GM12878 (cell line): ENCODE data around the gene DAD1. TPM values are rescaled to one million over a fixed set of nuclear protein-coding genes. Genes with fewer than 3 reads are reported as not detected.

ENCODE experiments used
- ATAC-seq: fragments of 200-7000 bp; cut with Tn5 transposase; 3 replicates; pipeline ENCODE4 v1.9.1; 2020; ENCODE audit warnings: mild to moderate bottlenecking, moderate library complexity
- BruUV-seq: library from RNA; stranded (reverse); fragments of 400-500 nt; replicated peaks from 2 replicates; lab custom pipeline; 2021; lab: Mats Ljungman, UMichigan
- CTCF ChIA-PET: fragments of 300-600 bp; sonication (Branson Sonifier 250); formaldehyde crosslinking; extraction: SDS; loops from one replicate; lab custom pipeline; 2021; ENCODE audit warnings: inconsistent platforms; lab: Yijun Ruan, JAX
- POLR2A ChIA-PET: fragments of 350-600 bp; formaldehyde crosslinking; extraction: SDS; loops from one replicate; lab custom pipeline; 2021; ENCODE audit warnings: inconsistent platforms; lab: Charles Lee
- RAD21 ChIA-PET: fragments of 300-600 bp; sonication (Branson Sonifier 250); formaldehyde crosslinking; loops from one replicate; lab custom pipeline; 2023; ENCODE audit warnings: antibody characterized with exemption; ENCODE audit not compliant: unreplicated experiment; lab: Charles Lee
- SMC1A ChIA-PET: fragments of 300-600 bp; sonication (Branson Sonifier 250); formaldehyde crosslinking; loops from one replicate; lab custom pipeline; 2023; ENCODE audit not compliant: unreplicated experiment, uncharacterized antibody; lab: Charles Lee
- DNase-seq: peaks from one replicate; pipeline ENCODE4 v3.0.0-alpha.2; 2011; ENCODE audit warnings: low read depth, low spot score
- FAIRE-seq: peaks from 3 replicates; lab custom pipeline; 2011; peaks lifted over from hg19 to GRCh38; lab: Jason Lieb, UNC
- H2AFZ ChIP-seq: 2 replicates; pipeline ENCODE4 v1.6.0; 2011; ENCODE audit warnings: low read depth, low read length, control low read depth; ENCODE audit not compliant: control insufficient read depth
- H3K27ac ChIP-seq: 2 replicates; pipeline ENCODE4 v1.5.1; 2011; ENCODE audit warnings: control low read depth; ENCODE audit not compliant: control insufficient read depth, insufficient read depth
- H3K27me3 ChIP-seq, 2 experiments: replicated peaks in 1 of 2; 2 replicates each; pipeline versions ENCODE4 v1.6.0 to v1.6.1; 2011; ENCODE audit warnings: low read length in 1 of 2; ENCODE audit not compliant: control insufficient read depth in 2 of 2, insufficient read depth in 2 of 2
- H3K36me3 ChIP-seq, 2 experiments: 2 replicates each; pipeline ENCODE4 v1.5.1; 2011; ENCODE audit warnings: low read length in 1 of 2; ENCODE audit not compliant: control insufficient read depth in 2 of 2, insufficient read depth in 2 of 2
- H3K4me1 ChIP-seq: 2 replicates; pipeline ENCODE4 v1.6.1; 2011; ENCODE audit warnings: mild to moderate bottlenecking, low read length, moderate library complexity, mixed read lengths; ENCODE audit not compliant: control insufficient read depth, insufficient read depth
- H3K4me2 ChIP-seq: 2 replicates; pipeline ENCODE4 v1.6.0; 2011; ENCODE audit warnings: control low read depth; ENCODE audit not compliant: control insufficient read depth, insufficient read depth
- H3K4me3 ChIP-seq: fragments of 200-600 bp; sonication (generic); 2 replicates; pipeline ENCODE4 v1.5.1; 2016
- H3K79me2 ChIP-seq: 2 replicates; pipeline ENCODE4 v1.6.0; 2011; ENCODE audit warnings: low read length; ENCODE audit not compliant: control insufficient read depth, insufficient read depth
- H3K9ac ChIP-seq: 2 replicates; pipeline ENCODE4 v1.8.0; 2011; ENCODE audit warnings: low read length, control low read depth, mixed read lengths; ENCODE audit not compliant: control insufficient read depth, insufficient read depth
- H3K9me3 ChIP-seq: replicated peaks from 3 replicates; pipeline ENCODE4 v1.5.1; 2011; ENCODE audit warnings: mild to moderate bottlenecking, low read length; ENCODE audit not compliant: control insufficient read depth, insufficient read depth
- H4K20me1 ChIP-seq: 2 replicates; pipeline ENCODE4 v1.6.0; 2011; ENCODE audit not compliant: control insufficient read depth, insufficient read depth
- BACH1 ChIP-seq: fragments of 450-650 bp; IDR thresholded peaks from 2 replicates; pipeline ENCODE4 v1.6.1; 2017; ENCODE audit warnings: mild to moderate bottlenecking, borderline replicate concordance
- BCL11A ChIP-seq: IDR thresholded peaks from 2 replicates; pipeline ENCODE4 v1.6.1; 2011; ENCODE audit warnings: low read depth, low read length
- CBX5 ChIP-seq: sonication (generic); IDR thresholded peaks from 2 replicates; pipeline ENCODE4 v1.6.1; 2016; ENCODE audit warnings: low read depth, moderate library complexity, mild to moderate bottlenecking, inconsistent platforms
- CHD2 ChIP-seq: IDR thresholded peaks from 2 replicates; pipeline ENCODE4 v1.6.1; 2011; ENCODE audit warnings: low read depth, low read length, improper control_type of control experiment, borderline replicate concordance
- EP300 ChIP-seq, 2 experiments: fragments of 150-350 bp in 1 of 2; IDR thresholded peaks; 2 replicates each; pipeline ENCODE4 v1.6.1; 2011 to 2012; ENCODE audit warnings: low read depth in 2 of 2, low read length in 2 of 2, borderline replicate concordance in 1 of 2, improper control_type of control experiment in 1 of 2, inconsistent platforms in 1 of 2; ENCODE audit not compliant: control insufficient read depth in 1 of 2
- ESRRA ChIP-seq: IDR thresholded peaks from 2 replicates; pipeline ENCODE4 v1.6.1; 2012; ENCODE audit warnings: mild to moderate bottlenecking, low read length, improper control_type of control experiment
- GATAD2B ChIP-seq: fragments of 450-650 bp; conservative IDR thresholded peaks from 2 replicates; pipeline ENCODE4 v1.6.1; 2017; ENCODE audit warnings: low read depth, mild to moderate bottlenecking, moderate library complexity
- KAT2A ChIP-seq: conservative IDR thresholded peaks from 2 replicates; pipeline ENCODE4 v1.6.1; 2011; ENCODE audit warnings: low read depth, low read length; ENCODE audit not compliant: control insufficient read depth
- MTA2 ChIP-seq: fragments of 450-650 bp; IDR thresholded peaks from 2 replicates; pipeline ENCODE4 v1.6.1; 2016; ENCODE audit warnings: low read depth, mild to moderate bottlenecking, moderate library complexity
- RUNX3 ChIP-seq: IDR thresholded peaks from 2 replicates; pipeline ENCODE4 v1.6.1; 2012; ENCODE audit warnings: low read length, inconsistent platforms
- SMAD5 ChIP-seq: IDR thresholded peaks from 2 replicates; pipeline ENCODE4 v1.6.1; 2016; ENCODE audit warnings: antibody characterized with exemption, low read depth
- TCF12 ChIP-seq: IDR thresholded peaks from 2 replicates; pipeline ENCODE4 v1.6.1; 2011; ENCODE audit warnings: low read depth, mild to moderate bottlenecking, low read length
- WRNIP1 ChIP-seq: IDR thresholded peaks from 2 replicates; pipeline ENCODE4 v1.6.1; 2011; ENCODE audit warnings: low read depth, low read length, improper control_type of control experiment, borderline replicate concordance
- YBX1 ChIP-seq: fragments of 450-650 bp; IDR thresholded peaks from 2 replicates; pipeline ENCODE4 v1.6.1; 2016; ENCODE audit warnings: antibody characterized with exemption
- ZNF384 ChIP-seq: IDR thresholded peaks from 2 replicates; pipeline ENCODE4 v1.6.1; 2012; ENCODE audit warnings: low read depth, mild to moderate bottlenecking, low read length, improper control_type of control experiment, borderline replicate concordance
- ZNF687 ChIP-seq: fragments of 450-650 bp; IDR thresholded peaks from 2 replicates; pipeline ENCODE4 v1.6.1; 2017; ENCODE audit warnings: mild to moderate bottlenecking, moderate library complexity
- WGBS: methylation state at CpG from one replicate; pipeline ENCODE4 v1.1.6; 2016; ENCODE audit warnings: low lambda C conversion rate; ENCODE audit not compliant: insufficient replicate concordance, insufficient coverage; ENCODE audit errors: missing lambda C conversion rate; 5-methylcytosine and 5-hydroxymethylcytosine counted together
- in situ Hi-C: fragments of 300-500 bp; cut with MboI; formaldehyde crosslinking; loops from 9 replicates; pipeline ENCODE4 v1.14.3; 2018; ENCODE audit warnings: mixed read lengths
- intact Hi-C: fragments of 100-400 bp; cut with micrococcal nuclease; formaldehyde crosslinking; loops from one replicate; pipeline ENCODE4 v1.14.2; 2022; ENCODE audit not compliant: unreplicated experiment
- polyA plus RNA-seq, 11 experiments: library from polyadenylated mRNA; depleted of rRNA in 4 of 11; unstranded in 6 of 11; stranded (reverse) in 5 of 11; fragments of >200 nt; fragmentation: Nextera tagmentation in 4 of 11; fragmentation: Illumina TruSeq in 1 of 11; extraction: Ambion mirVana in 4 of 11; extraction: Trizol in 1 of 11; gene quantifications; 1 replicate in 1 of 11; 2 replicates in 10 of 11; pipeline versions ENCODE4 v1.2.1 to v1.2.3, GENCODE V29; 2011 to 2016; ENCODE audit warnings: inconsistent platforms in 2 of 11, missing spikeins in 2 of 11, low read depth in 1 of 11
- total RNA-seq, 4 experiments: library from RNA; depleted of rRNA in 3 of 4; stranded (reverse); fragments of >200 nt in 3 of 4; fragmentation: Illumina TruSeq in 1 of 4; extraction: Trizol in 1 of 4; gene quantifications; 2 replicates each; pipeline versions ENCODE4 v1.2.1 to v1.2.3, GENCODE V29; 2013 to 2021
- TF ChIP-seq, protein P1 (sequence below): IDR thresholded peaks from 2 replicates; pipeline ENCODE4 v1.6.1; 2012; ENCODE audit warnings: low read depth, low read length, improper control_type of control experiment
- TF ChIP-seq, protein P2 (sequence below): fragments of 450-650 bp; IDR thresholded peaks from 2 replicates; pipeline ENCODE4 v1.6.1; 2018; ENCODE audit warnings: borderline replicate concordance, mild to moderate bottlenecking; ENCODE audit not compliant: partially characterized antibody

The DAD1 gene
- total and polyA plus RNA-seq, 10 of the 15 experiments (the other 5 are each of a cell fraction or from before 2014, with no cell fraction given), result 161 to 920 (median 319) TPM

DNA sequence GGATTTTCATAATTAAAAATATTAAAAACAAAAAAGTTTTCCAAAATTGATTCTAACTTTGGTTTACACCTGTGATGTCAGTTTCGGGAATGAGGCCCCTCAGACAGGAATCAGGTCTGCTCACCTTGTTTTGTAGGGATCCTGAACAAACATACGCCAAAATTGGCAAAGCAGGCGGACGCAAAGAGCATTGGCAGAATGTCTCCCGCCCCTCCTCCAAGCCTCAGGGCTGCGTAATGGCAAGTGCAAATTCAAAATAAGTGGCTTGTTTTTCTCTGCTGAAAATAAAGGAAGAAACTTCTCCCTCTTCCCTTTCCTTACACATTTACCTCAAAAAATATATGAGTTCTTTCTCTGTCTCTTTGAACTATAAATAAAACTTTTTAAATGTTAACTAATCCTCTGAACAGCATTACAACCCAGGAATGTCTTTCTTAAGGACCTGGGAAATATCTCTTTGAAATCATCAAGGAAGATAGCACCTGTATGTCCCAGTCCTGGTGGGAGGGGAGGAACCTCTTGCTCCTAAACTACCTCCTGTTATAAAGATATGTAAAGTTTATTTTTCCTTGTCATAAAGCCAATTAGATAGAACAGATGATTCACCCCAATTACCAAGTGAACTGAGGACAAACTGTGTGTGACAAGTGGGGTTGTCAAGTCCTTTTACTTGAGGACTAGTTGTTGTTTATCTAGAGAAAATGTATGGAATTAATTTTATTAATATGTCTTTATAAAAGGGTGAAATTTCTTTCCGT is 38.7 kb upstream of the DAD1 start:
- Histone ChIP-seq H3K27me3 (no peaks in the 10 kb centered on the region; a peak in 1 of 4 replicates), H3K4me3 (no peak overlapping the region), H3K36me3 (no peaks in the 10 kb centered on the region), H3K79me2 (no peaks in the 10 kb centered on the region), H3K4me2 (no peak overlapping the region), H3K27ac (no peak overlapping the region), H2AFZ (no peak overlapping the region), H3K9ac (no peak overlapping the region), H3K4me1 (no peaks in the 10 kb centered on the region), H4K20me1 (no peaks in the 10 kb centered on the region), H3K9me3 (no peaks in the 10 kb centered on the region; the same call in 2 of the 3 replicates)
- intact Hi-C loops, result no loop called here
- no TSS peak for BruUV-seq
- ATAC-seq (no peak), DNase-seq (no peak), FAIRE-seq (no peak)
- RAD21 ChIA-PET, result no interaction called here
- SMC1A ChIA-PET, result no interaction called here
- POLR2A ChIA-PET, result no interaction called here
- 51% methylated on average over 7 of the region's 7 CpGs for WGBS
- in situ Hi-C loops, result no loop called here
- CTCF ChIA-PET, result no interaction called here
- no peak for TF ChIP-seq GATAD2B
- TF ChIP-seq EP300 (IDR thresholded peaks at IDR 0.05; ENCODE audit: borderline replicate concordance in 1 of 2, control insufficient read depth in 1 of 2, low read depth in 2 of 2, low read length in 2 of 2), result no peak
- no peak for TF ChIP-seq CBX5
- no peak for TF ChIP-seq MTA2
- no peak for TF ChIP-seq CHD2
- no peak for TF ChIP-seq WRNIP1
- TF ChIP-seq YBX1, result no peak
- TF ChIP-seq BACH1, result no peak
- TF ChIP-seq ESRRA, result no peak
- TF ChIP-seq KAT2A, result no peak
- TF ChIP-seq, protein P1, sequence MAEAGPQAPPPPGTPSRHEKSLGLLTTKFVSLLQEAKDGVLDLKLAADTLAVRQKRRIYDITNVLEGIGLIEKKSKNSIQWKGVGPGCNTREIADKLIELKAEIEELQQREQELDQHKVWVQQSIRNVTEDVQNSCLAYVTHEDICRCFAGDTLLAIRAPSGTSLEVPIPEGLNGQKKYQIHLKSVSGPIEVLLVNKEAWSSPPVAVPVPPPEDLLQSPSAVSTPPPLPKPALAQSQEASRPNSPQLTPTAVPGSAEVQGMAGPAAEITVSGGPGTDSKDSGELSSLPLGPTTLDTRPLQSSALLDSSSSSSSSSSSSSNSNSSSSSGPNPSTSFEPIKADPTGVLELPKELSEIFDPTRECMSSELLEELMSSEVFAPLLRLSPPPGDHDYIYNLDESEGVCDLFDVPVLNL, result no peak
- no peak for TF ChIP-seq BCL11A
- TF ChIP-seq SMAD5, result no peak
- TF ChIP-seq ZNF384, result no peak
- no peak for TF ChIP-seq RUNX3
- no peak for TF ChIP-seq ZNF687
- TF ChIP-seq TCF12, result no peak
- TF ChIP-seq, protein P2, sequence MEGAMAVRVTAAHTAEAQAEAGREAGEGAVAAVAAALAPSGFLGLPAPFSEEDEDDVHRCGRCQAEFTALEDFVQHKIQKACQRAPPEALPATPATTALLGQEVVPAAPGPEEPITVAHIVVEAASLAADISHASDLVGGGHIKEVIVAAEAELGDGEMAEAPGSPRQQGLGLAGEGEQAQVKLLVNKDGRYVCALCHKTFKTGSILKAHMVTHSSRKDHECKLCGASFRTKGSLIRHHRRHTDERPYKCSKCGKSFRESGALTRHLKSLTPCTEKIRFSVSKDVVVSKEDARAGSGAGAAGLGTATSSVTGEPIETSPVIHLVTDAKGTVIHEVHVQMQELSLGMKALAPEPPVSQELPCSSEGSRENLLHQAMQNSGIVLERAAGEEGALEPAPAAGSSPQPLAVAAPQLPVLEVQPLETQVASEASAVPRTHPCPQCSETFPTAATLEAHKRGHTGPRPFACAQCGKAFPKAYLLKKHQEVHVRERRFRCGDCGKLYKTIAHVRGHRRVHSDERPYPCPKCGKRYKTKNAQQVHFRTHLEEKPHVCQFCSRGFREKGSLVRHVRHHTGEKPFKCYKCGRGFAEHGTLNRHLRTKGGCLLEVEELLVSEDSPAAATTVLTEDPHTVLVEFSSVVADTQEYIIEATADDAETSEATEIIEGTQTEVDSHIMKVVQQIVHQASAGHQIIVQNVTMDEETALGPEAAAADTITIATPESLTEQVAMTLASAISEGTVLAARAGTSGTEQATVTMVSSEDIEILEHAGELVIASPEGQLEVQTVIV, result no peak
